HCT116 (cell line): Measurements from ENCODE around the gene AP3B1. TPM values are rescaled to one million over a fixed set of nuclear protein-coding genes. Genes with fewer than 3 reads are reported as not detected.

Source experiments
- ATAC-seq: fragments of 200-7000 bp; cut with Tn5 transposase; 2 replicates; pipeline ENCODE4 v1.9.1; 2020; ENCODE audit warnings: mild to moderate bottlenecking, moderate library complexity
- BruUV-seq: library from RNA; stranded (reverse); fragments of 400-500 nt; replicated peaks from 2 replicates; lab custom pipeline; 2021; lab: Mats Ljungman, UMichigan
- CTCF ChIA-PET: fragments of 300-600 bp; sonication (Branson Sonifier 250); formaldehyde crosslinking; loops from one replicate; lab custom pipeline; 2021; ENCODE audit warnings: antibody characterized with exemption; lab: Charles Lee
- POLR2A ChIA-PET: fragments of 300-600, 350-600 bp; sonication (Branson Sonifier 250); formaldehyde crosslinking; loops from one replicate; lab custom pipeline; 2021; ENCODE audit warnings: antibody characterized with exemption; lab: Charles Lee
- RAD21 ChIA-PET, 2 experiments: fragments of 300-600 bp; sonication (Branson Sonifier 250); formaldehyde crosslinking; loops; one replicate each; lab custom pipeline; 2023; ENCODE audit warnings: low total read pairs in 2 of 2; ENCODE audit not compliant: uncharacterized antibody in 2 of 2, unreplicated experiment in 2 of 2, low non-redundant PET in 1 of 2; lab: Charles Lee
- DNase-seq: peaks from one replicate; pipeline ENCODE4 v3.0.0-alpha.2; 2010; ENCODE audit warnings: low read depth, low spot score
- H2AFZ ChIP-seq: fragments of 200-600 bp; shearing (Covaris generic), sonication (generic); 2 replicates; pipeline ENCODE4 v1.6.1; 2017; ENCODE audit warnings: low read depth, mixed run types, mixed read lengths, antibody characterized with exemption, low read length; ENCODE audit not compliant: poor library complexity, severe bottlenecking
- H3K27ac ChIP-seq: 2 replicates; pipeline ENCODE4 v1.5.1; 2012; ENCODE audit warnings: low read depth, low read length
- H3K27me3 ChIP-seq: fragments of 200-600 bp; sonication (generic); 2 replicates; pipeline ENCODE4 v1.6.1; 2016; ENCODE audit warnings: mixed run types, low read length, mixed read lengths; ENCODE audit not compliant: insufficient read depth
- H3K36me3 ChIP-seq, 2 experiments: fragments of 200-500 bp in 1 of 2; fragments of 200-600 bp in 1 of 2; sonication (Bioruptor generic) in 1 of 2; sonication (generic) in 1 of 2; 2 replicates each; pipeline versions ENCODE4 v1.5.1 to v1.6.1; 2014 to 2016; ENCODE audit warnings: low read length in 2 of 2, inconsistent platforms in 1 of 2, mixed read lengths in 1 of 2, mixed run types in 1 of 2; ENCODE audit not compliant: insufficient read depth in 2 of 2, control insufficient read depth in 1 of 2
- H3K4me1 ChIP-seq, 2 experiments: fragments of 200-600 bp in 1 of 2; sonication (generic) in 1 of 2; 2 replicates each; pipeline versions ENCODE4 v1.5.1 to v1.6.1; 2012 to 2017; ENCODE audit warnings: low read length in 2 of 2, inconsistent platforms in 1 of 2, mild to moderate bottlenecking in 1 of 2, mixed read lengths in 1 of 2, mixed run types in 1 of 2, moderate library complexity in 1 of 2; ENCODE audit not compliant: insufficient read depth in 2 of 2, control insufficient read depth in 1 of 2
- H3K4me2 ChIP-seq: fragments of 200-600 bp; sonication (generic); 2 replicates; pipeline ENCODE4 v1.6.1; 2017; ENCODE audit warnings: mixed run types, low read length, mixed read lengths
- H3K4me3 ChIP-seq, 2 experiments: fragments of 200-600 bp in 1 of 2; sonication (generic) in 1 of 2; replicated peaks in 1 of 2; 2 replicates each; pipeline ENCODE4 v1.5.1; 2011 to 2016; ENCODE audit warnings: low read length in 2 of 2, control low read depth in 1 of 2, low read depth in 1 of 2, mild to moderate bottlenecking in 1 of 2, mixed read lengths in 1 of 2, mixed run types in 1 of 2
- H3K79me2 ChIP-seq: fragments of 200-600 bp; sonication (generic); 2 replicates; pipeline ENCODE4 v1.6.1; 2017; ENCODE audit warnings: mild to moderate bottlenecking, mixed run types, low read length, moderate library complexity, mixed read lengths; ENCODE audit not compliant: insufficient read depth
- H3K9ac ChIP-seq: fragments of 200-600 bp; sonication (generic); 2 replicates; pipeline ENCODE4 v1.6.1; 2016; ENCODE audit warnings: low read length, mixed read lengths
- H3K9me2 ChIP-seq: fragments of 200-600 bp; sonication (generic), shearing (Covaris generic); 2 replicates; pipeline ENCODE4 v1.6.1; 2017; ENCODE audit warnings: mixed run types, mild to moderate bottlenecking, moderate library complexity; ENCODE audit not compliant: insufficient read depth
- H3K9me3 ChIP-seq, 2 experiments: fragments of 200-500 bp in 1 of 2; fragments of 200-600 bp in 1 of 2; sonication (Bioruptor generic) in 1 of 2; sonication (generic) in 1 of 2; 2 replicates each; pipeline ENCODE4 v1.6.1; 2014 to 2017; ENCODE audit warnings: low read length in 2 of 2, mixed read lengths in 2 of 2, inconsistent platforms in 1 of 2, low read depth in 1 of 2, mild to moderate bottlenecking in 1 of 2, mixed run types in 1 of 2, moderate library complexity in 1 of 2; ENCODE audit not compliant: control insufficient read depth in 1 of 2, insufficient read depth in 1 of 2
- H4K20me1 ChIP-seq: fragments of 200-600 bp; sonication (generic), shearing (Covaris generic); 2 replicates; pipeline ENCODE4 v1.6.1; 2017; ENCODE audit warnings: mixed run types, mild to moderate bottlenecking, moderate library complexity; ENCODE audit not compliant: insufficient read depth
- CBX3 ChIP-seq: IDR thresholded peaks from 2 replicates; pipeline ENCODE4 v1.6.1; 2012; ENCODE audit warnings: low read depth
- CEBPB ChIP-seq: IDR thresholded peaks from 2 replicates; pipeline ENCODE4 v1.6.1; 2012; ENCODE audit warnings: low read depth
- EZH2phosphoT487 ChIP-seq: fragments of 200-600 bp; IDR thresholded peaks from 2 replicates; pipeline ENCODE4 v1.6.1; 2018; ENCODE audit warnings: antibody characterized with exemption, borderline replicate concordance
- POLR2A ChIP-seq: IDR thresholded peaks from 2 replicates; pipeline ENCODE4 v1.7.0; 2011; ENCODE audit warnings: borderline replicate concordance; ENCODE audit not compliant: insufficient read depth, insufficient read length; ENCODE audit errors: extremely low read depth
- YY1 ChIP-seq: IDR thresholded peaks from 2 replicates; pipeline ENCODE4 v1.6.1; 2011; ENCODE audit warnings: low read length, low read depth, moderate library complexity, mild to moderate bottlenecking; ENCODE audit not compliant: insufficient replicate concordance; ENCODE audit errors: extremely low read depth
- ZFX ChIP-seq: fragments of 450-650 bp; IDR thresholded peaks from 2 replicates; pipeline ENCODE4 v1.6.1; 2017
- intact Hi-C: fragments of 100-400 bp; cut with micrococcal nuclease; formaldehyde crosslinking; loops from 2 replicates; pipeline ENCODE4 v1.10.0; 2022
- total RNA-seq: library from RNA; stranded (reverse); gene quantifications from one replicate; pipeline ENCODE4 v1.2.1, GENCODE V29; 2021; ENCODE audit not compliant: unreplicated experiment
- TF ChIP-seq, protein P1 (sequence below), 3 experiments: fragments of 200-600 bp in 1 of 3; sonication (generic) in 1 of 3; IDR thresholded peaks in 2 of 3; conservative IDR thresholded peaks in 1 of 3; 2 replicates each; pipeline ENCODE4 v1.5.1; 2012 to 2017; ENCODE audit warnings: low read depth in 2 of 3, low read length in 2 of 3, antibody characterized with exemption in 1 of 3, borderline replicate concordance in 1 of 3, control low read depth in 1 of 3, mild to moderate bottlenecking in 1 of 3, mixed read lengths in 1 of 3, mixed run types in 1 of 3, moderate library complexity in 1 of 3; ENCODE audit not compliant: insufficient read depth in 1 of 3
- TF ChIP-seq, protein P2 (sequence below): IDR thresholded peaks from 2 replicates; pipeline ENCODE4 v1.6.1; 2012

The AP3B1 gene
- total RNA-seq, 1 experiment from 2014 or later: 54.5 TPM

DNA sequence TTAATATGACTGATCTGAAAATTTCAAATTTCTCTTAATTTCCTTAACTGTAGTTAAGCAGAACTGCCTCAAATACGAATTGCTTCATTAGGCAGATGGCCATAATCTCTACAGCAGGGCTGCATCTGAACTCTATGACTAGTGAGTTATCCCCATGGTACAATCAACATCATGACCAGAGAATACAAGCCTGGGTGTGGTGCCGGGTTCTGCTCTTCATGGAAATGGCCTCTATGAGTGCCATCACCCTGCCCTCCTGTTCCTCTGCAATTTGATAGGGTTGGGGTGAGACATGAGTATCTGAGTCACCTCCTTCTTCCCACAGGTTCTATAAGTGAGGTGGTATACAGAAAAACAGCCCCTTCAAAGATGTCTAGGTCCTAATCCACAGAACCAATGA is 235.9 kb downstream of the AP3B1 start:
- BruUV-seq: no TSS peak
- intact Hi-C loops: no loop called here

DNA sequence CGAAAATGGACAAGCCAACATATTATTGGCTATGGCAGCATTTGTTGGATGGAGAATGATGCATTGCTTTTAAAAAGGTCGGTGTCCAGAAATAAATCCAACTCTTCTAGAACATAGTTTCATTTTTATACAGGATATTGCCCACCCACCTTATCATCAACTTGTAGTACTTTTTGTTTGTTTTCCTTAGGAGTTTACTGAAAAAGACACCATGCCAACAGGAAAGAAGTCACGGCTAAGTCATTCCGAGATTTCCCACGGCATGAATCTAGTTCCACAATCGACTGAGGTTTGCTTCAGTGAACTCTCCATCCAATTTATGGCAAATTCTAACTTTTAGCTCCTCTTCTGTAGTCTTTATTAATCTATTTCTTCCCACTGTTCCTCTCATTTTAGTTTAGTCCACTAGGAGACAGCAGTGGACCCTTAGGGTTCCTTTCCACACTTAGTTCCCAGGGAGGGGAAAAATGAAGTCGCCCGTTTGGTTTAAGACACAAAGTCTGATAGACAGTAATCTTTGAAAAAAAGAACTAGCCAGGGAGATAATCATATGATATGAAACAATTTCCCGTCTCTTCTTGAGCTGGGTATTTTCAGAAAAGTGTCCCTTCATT is 237.5 kb downstream of the AP3B1 start:
- Histone ChIP-seq H3K4me3 (no peak overlapping the region), H2AFZ (no peak overlapping the region), H3K36me3 (no peaks in the 10 kb centered on the region), H3K27me3 (no peaks in the 10 kb centered on the region), H4K20me1 (no peaks in the 10 kb centered on the region), H3K9me2 (no peaks in the 10 kb centered on the region; the same call in 1 of the 2 replicates), H3K4me2 (no peak overlapping the region), H3K4me1 (no peaks in the 10 kb centered on the region), H3K79me2 (no peaks in the 10 kb centered on the region), H3K27ac (no peak overlapping the region), H3K9me3 (no peaks in the 10 kb centered on the region), H3K9ac (no peak overlapping the region)
- TF ChIP-seq CBX3: no peak
- TF ChIP-seq, protein P1, sequence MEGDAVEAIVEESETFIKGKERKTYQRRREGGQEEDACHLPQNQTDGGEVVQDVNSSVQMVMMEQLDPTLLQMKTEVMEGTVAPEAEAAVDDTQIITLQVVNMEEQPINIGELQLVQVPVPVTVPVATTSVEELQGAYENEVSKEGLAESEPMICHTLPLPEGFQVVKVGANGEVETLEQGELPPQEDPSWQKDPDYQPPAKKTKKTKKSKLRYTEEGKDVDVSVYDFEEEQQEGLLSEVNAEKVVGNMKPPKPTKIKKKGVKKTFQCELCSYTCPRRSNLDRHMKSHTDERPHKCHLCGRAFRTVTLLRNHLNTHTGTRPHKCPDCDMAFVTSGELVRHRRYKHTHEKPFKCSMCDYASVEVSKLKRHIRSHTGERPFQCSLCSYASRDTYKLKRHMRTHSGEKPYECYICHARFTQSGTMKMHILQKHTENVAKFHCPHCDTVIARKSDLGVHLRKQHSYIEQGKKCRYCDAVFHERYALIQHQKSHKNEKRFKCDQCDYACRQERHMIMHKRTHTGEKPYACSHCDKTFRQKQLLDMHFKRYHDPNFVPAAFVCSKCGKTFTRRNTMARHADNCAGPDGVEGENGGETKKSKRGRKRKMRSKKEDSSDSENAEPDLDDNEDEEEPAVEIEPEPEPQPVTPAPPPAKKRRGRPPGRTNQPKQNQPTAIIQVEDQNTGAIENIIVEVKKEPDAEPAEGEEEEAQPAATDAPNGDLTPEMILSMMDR (IDR thresholded peaks at IDR 0.05 in 2 of 3, conservative IDR thresholded peaks at IDR 0.05 in 1 of 3; ENCODE audit: borderline replicate concordance in 1 of 3, insufficient read depth in 1 of 3, low read depth in 2 of 3, low read length in 2 of 3): 0 out of 6 replicates have a peak, but pooled peaks of 2 of the 3 experiments have one; percentile 2 to 21
- ChIA-PET CTCF (no interaction called here), POLR2A (no interaction called here), RAD21 (no interaction called here)
- no peak for ATAC-seq
- intact Hi-C loops: no loop called here
- no TSS peak for BruUV-seq
- no peak for DNase-seq

More for the DNA sequence above, 235.9 kb downstream of the AP3B1 start:
- ATAC-seq: no peak
- Histone ChIP-seq H3K4me2 (no peak overlapping the region), H3K4me3 (no peak overlapping the region), H3K9ac (no peak overlapping the region), H2AFZ (no peak overlapping the region), H4K20me1 (no peaks in the 10 kb centered on the region), H3K9me2 (no peaks in the 10 kb centered on the region; the same call in 1 of the 2 replicates), H3K36me3 (no peaks in the 10 kb centered on the region), H3K79me2 (no peaks in the 10 kb centered on the region), H3K9me3 (no peaks in the 10 kb centered on the region), H3K27ac (no peak overlapping the region), H3K4me1 (no peaks in the 10 kb centered on the region), H3K27me3 (no peaks in the 10 kb centered on the region)
- POLR2A ChIA-PET: no interaction called here
- DNase-seq: no peak
- RAD21 ChIA-PET: no interaction called here
- CTCF ChIA-PET: no interaction called here
- TF ChIP-seq POLR2A (no peak), CEBPB (no peak), YY1 (no peak), EZH2phosphoT487 (no peak), ZFX (no peak)
- TF ChIP-seq, protein P2, sequence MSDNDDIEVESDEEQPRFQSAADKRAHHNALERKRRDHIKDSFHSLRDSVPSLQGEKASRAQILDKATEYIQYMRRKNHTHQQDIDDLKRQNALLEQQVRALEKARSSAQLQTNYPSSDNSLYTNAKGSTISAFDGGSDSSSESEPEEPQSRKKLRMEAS: no peak
